GM10248 (cell line): Measurements from ENCODE around the gene SEMA3D.

Source experiments
- CTCF ChIA-PET: fragments of 300-600 bp; sonication (Branson Sonifier 250); formaldehyde crosslinking; extraction: SDS; loops from one replicate; lab custom pipeline; 2021; ENCODE audit warnings: antibody characterized with exemption; lab: Yijun Ruan, JAX
- POLR2A ChIA-PET: fragments of 350-650 bp; sonication (Branson Sonifier 250); formaldehyde crosslinking; extraction: SDS; loops from one replicate; lab custom pipeline; 2020; ENCODE audit warnings: antibody characterized with exemption; lab: Yijun Ruan, JAX
- DNase-seq: peaks from one replicate; pipeline ENCODE4 v3.0.0; 2012; ENCODE audit errors: extremely low spot score
- TF ChIP-seq, protein P1 (sequence below): IDR thresholded peaks from 2 replicates; pipeline ENCODE4 v1.5.1; 2012; ENCODE audit warnings: mild to moderate bottlenecking, low read depth; ENCODE audit errors: extremely low read depth, missing control alignments, control extremely low read depth

The SEMA3D gene

GRCh38 chr7:85165263-85165662 is 21.6 kb downstream of the SEMA3D start:
- no peak for DNase-seq
- TF ChIP-seq, protein P1, sequence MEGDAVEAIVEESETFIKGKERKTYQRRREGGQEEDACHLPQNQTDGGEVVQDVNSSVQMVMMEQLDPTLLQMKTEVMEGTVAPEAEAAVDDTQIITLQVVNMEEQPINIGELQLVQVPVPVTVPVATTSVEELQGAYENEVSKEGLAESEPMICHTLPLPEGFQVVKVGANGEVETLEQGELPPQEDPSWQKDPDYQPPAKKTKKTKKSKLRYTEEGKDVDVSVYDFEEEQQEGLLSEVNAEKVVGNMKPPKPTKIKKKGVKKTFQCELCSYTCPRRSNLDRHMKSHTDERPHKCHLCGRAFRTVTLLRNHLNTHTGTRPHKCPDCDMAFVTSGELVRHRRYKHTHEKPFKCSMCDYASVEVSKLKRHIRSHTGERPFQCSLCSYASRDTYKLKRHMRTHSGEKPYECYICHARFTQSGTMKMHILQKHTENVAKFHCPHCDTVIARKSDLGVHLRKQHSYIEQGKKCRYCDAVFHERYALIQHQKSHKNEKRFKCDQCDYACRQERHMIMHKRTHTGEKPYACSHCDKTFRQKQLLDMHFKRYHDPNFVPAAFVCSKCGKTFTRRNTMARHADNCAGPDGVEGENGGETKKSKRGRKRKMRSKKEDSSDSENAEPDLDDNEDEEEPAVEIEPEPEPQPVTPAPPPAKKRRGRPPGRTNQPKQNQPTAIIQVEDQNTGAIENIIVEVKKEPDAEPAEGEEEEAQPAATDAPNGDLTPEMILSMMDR, result no peak
- POLR2A ChIA-PET, result no interaction called here
- CTCF ChIA-PET, result no interaction called here

DNA sequence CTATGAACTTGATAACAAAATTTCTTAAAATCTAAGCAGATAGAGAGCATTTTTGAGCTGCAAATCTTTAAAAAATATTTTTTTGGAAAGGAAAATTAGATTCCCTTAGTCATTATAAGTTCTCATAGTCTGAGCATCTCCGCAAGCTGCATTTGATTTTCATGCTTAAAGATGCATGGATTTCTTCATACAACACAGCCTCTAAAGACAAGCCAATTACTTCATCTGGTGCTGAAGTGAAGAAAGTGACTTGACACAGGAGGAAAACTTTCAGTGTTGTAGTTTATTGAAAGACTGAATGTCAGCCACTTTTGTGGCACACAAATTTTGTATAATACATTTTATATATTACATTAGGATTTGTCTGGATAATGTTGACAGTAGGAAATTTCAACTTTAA is 22.5 kb downstream of the SEMA3D start:
- TF ChIP-seq, protein P1, result no peak
- POLR2A ChIA-PET, result no interaction called here
- DNase-seq, result no peak
- CTCF ChIA-PET, result no interaction called here

DNA sequence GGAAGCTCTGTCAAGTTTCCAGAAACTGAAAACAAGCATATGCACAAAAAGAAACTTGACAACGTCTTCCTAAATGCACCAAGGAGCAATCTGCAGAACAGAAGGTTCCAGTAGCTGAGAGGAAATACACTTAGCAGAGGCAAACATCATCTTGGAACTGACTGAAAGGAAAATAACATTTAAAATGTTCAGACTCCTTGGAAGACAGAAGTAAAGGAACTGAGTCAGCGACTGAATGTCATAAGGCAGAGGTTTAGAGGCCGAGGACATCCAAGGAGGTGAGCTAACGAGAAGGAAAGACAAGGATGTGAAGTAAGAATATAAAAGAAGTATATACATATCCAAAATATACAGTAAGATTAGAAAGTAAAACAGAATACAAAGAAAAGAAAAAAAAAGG is 24.1 kb downstream of the SEMA3D start:
- TF ChIP-seq, protein P1, result no peak
- CTCF ChIA-PET, result no interaction called here
- POLR2A ChIA-PET, result no interaction called here
- no peak for DNase-seq

GRCh38 chr7:85160223-85160622 is 26.6 kb downstream of the SEMA3D start:
- CTCF ChIA-PET, result interaction anchor here (1.2 kb wide), 1 partner anchor 14 kb away, joined by 4 read pairs; no protein-coding TSS in a partner anchor

DNA sequence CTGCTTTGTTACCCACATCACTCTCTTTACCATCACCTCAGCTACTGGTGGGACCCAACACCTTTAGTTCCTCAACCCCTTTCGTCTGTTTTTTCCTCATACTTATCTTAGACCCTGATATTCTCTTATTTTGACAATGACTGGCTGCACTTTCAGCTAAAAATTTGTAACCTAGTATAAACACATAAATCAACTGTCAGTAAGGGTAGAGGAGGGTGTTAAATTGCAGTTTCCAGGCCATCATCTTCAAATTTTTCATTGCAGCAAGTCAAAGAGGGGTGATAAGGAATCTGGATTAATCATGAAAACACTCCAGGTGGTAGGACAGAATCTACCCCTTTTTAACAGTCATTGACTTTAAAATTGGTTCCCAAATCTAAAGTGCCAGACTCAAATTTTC is 27.9 kb downstream of the SEMA3D start:
- no peak for DNase-seq
- ChIA-PET CTCF (interaction anchor here (1.3 kb wide), 1 partner anchor 8 kb away, joined by 4 read pairs; no protein-coding TSS in a partner anchor), POLR2A (no interaction called here)
- TF ChIP-seq, protein P1, result no peak

More at GRCh38 chr7:85160223-85160622, 26.6 kb downstream of the SEMA3D start:
- peak; percentile 5 for DNase-seq
- POLR2A ChIA-PET, result no interaction called here
- TF ChIP-seq, protein P1, result no peak

DNA sequence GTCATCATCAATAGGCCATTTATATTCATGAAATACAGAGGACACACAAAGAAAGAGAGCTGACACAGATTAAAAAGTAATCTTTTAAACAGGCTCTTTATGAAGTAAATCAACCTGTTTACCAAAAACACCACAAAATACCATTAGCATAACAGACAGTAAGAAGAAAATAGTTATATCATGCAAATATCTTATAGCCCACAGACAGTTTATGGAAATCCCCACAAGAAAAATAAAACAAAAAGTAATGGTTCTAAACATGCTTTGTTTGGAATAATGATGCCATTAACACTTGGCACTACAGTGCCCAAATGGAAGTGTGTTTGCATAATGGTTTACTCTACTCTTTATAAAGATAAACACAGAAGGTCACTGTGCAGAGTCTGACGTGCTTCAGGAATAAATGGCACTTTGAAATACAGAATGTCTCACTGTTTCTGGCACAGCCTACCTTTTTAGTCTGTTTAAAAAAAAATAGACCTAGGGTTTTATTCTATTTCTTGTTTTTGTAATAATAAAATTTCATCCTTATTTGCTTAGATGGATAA is 30.1 kb downstream of the SEMA3D start:
- POLR2A ChIA-PET, result no interaction called here
- TF ChIP-seq, protein P1, result no peak
- CTCF ChIA-PET, result interaction anchor here (1.5 kb wide), 1 partner anchor 9 kb away, joined by 3 read pairs; no protein-coding TSS in a partner anchor
- DNase-seq, result no peak
